Calu3 (cell line): ENCODE results near the gene SLC4A8. TPM values are rescaled to one million over a fixed set of nuclear protein-coding genes. Genes with fewer than 3 reads are reported as not detected.

Experiments used
- BruUV-seq: library from RNA; stranded (reverse); fragments of 400-500 nt; replicated peaks from 2 replicates; lab custom pipeline; 2021; lab: Mats Ljungman, UMichigan
- CTCF ChIA-PET: fragments of 300-600 bp; sonication (Branson Sonifier 250); formaldehyde crosslinking; loops from one replicate; lab custom pipeline; 2022; ENCODE audit warnings: antibody characterized with exemption; lab: Charles Lee
- DNase-seq: peaks from one replicate; pipeline ENCODE4 v3.0.0; 2022
- H3K27ac Mint-ChIP-seq: one replicate; pipeline ENCODE4 v1.8.0; 2022; ENCODE audit warnings: mixed read lengths; ENCODE audit not compliant: unreplicated experiment
- H3K27me3 Mint-ChIP-seq: one replicate; pipeline ENCODE4 v1.8.0; 2022; ENCODE audit warnings: mixed read lengths; ENCODE audit not compliant: unreplicated experiment
- H3K36me3 Mint-ChIP-seq: one replicate; pipeline ENCODE4 v1.8.0; 2022; ENCODE audit warnings: mild to moderate bottlenecking, moderate library complexity, mixed read lengths; ENCODE audit not compliant: insufficient read depth, unreplicated experiment
- H3K4me1 Mint-ChIP-seq: one replicate; pipeline ENCODE4 v1.8.0; 2022; ENCODE audit warnings: mild to moderate bottlenecking, low read depth, mixed read lengths; ENCODE audit not compliant: unreplicated experiment
- H3K4me3 Mint-ChIP-seq: one replicate; pipeline ENCODE4 v1.8.0; 2022; ENCODE audit warnings: mild to moderate bottlenecking, low read depth, moderate library complexity, mixed read lengths; ENCODE audit not compliant: unreplicated experiment
- H3K9me3 Mint-ChIP-seq: one replicate; pipeline ENCODE4 v1.8.0; 2022; ENCODE audit warnings: low read depth, mixed read lengths; ENCODE audit not compliant: unreplicated experiment
- intact Hi-C: fragments of 100-400 bp; cut with micrococcal nuclease; formaldehyde crosslinking; loops from one replicate; pipeline ENCODE4 v1.10.0; 2022; ENCODE audit not compliant: unreplicated experiment
- total RNA-seq: library from RNA; stranded (reverse); gene quantifications from 2 replicates; pipeline ENCODE4 v1.2.3, GENCODE V29; 2022
- TF ChIP-seq, protein P1 (sequence below): fragments of 200-600 bp; IDR thresholded peaks from one replicate; pipeline ENCODE4 v1.8.0; 2022; ENCODE audit warnings: antibody characterized with exemption; ENCODE audit not compliant: unreplicated experiment

SLC4A8 gene
- total RNA-seq, 1 experiment from 2014 or later, result 1.1 TPM

DNA sequence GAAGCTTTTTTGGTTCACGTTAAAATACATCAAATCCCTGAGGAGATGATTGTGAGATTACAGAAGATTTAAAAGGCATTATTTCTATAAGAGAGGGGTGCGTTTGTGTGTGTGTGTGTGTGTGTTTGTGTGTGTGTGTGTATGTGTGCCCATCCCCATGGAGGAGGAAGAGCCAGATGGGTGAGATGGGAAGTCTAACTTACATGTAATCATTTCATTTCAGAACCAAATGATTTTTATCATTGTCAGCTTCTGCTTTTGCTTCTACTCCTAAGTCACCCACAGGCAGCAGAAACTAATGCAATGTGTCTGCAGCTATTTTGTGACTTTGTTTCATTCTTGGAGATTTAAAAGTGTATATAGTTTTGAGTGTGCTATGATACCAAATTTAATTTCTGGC, 68.7 kb downstream of the SLC4A8 start:
- Mint-ChIP-seq H3K9me3 (no peaks in the 10 kb centered on the region), H3K27me3 (peaks cover 24% of the 10 kb centered on the region), H3K36me3 (no peaks in the 10 kb centered on the region), H3K27ac (no peak overlapping the region), H3K4me3 (no peak overlapping the region), H3K4me1 (no peaks in the 10 kb centered on the region)
- CTCF ChIA-PET, result no interaction called here
- intact Hi-C loops, result no loop called here
- BruUV-seq, result no TSS peak
- TF ChIP-seq, protein P1, sequence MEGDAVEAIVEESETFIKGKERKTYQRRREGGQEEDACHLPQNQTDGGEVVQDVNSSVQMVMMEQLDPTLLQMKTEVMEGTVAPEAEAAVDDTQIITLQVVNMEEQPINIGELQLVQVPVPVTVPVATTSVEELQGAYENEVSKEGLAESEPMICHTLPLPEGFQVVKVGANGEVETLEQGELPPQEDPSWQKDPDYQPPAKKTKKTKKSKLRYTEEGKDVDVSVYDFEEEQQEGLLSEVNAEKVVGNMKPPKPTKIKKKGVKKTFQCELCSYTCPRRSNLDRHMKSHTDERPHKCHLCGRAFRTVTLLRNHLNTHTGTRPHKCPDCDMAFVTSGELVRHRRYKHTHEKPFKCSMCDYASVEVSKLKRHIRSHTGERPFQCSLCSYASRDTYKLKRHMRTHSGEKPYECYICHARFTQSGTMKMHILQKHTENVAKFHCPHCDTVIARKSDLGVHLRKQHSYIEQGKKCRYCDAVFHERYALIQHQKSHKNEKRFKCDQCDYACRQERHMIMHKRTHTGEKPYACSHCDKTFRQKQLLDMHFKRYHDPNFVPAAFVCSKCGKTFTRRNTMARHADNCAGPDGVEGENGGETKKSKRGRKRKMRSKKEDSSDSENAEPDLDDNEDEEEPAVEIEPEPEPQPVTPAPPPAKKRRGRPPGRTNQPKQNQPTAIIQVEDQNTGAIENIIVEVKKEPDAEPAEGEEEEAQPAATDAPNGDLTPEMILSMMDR, result no peak
- DNase-seq, result no peak

DNA sequence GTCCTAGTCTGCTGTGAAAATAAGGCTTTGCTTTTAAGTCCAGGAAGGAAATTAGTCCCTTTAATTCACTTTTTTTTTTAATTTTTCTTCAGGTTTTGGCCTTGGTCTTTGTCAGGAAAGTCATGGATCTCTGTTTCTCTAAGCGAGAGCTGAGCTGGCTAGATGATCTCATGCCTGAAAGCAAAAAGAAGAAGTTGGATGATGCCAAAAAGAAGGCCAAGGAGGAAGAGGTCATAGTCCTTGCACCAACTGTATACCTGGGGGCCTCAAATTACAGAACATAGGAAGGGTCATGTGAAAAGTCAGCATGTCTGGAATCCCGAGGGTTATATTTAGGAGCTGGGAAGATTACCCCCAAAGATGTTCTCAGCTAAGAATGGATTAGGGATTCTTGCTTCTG, 72.3 kb downstream of the SLC4A8 start:
- no peak for DNase-seq
- H3K36me3 Mint-ChIP-seq, result no peaks in the 10 kb centered on the region
- CTCF ChIA-PET, result no interaction called here
- no peak overlapping the region for H3K27ac Mint-ChIP-seq
- no peaks in the 10 kb centered on the region for H3K4me1 Mint-ChIP-seq
- no peak overlapping the region for H3K4me3 Mint-ChIP-seq
- BruUV-seq, result no TSS peak
- intact Hi-C loops, result no loop called here
- H3K9me3 Mint-ChIP-seq, result no peaks in the 10 kb centered on the region
- TF ChIP-seq, protein P1, result no peak
- peaks cover 8% of the 10 kb centered on the region for H3K27me3 Mint-ChIP-seq

DNA sequence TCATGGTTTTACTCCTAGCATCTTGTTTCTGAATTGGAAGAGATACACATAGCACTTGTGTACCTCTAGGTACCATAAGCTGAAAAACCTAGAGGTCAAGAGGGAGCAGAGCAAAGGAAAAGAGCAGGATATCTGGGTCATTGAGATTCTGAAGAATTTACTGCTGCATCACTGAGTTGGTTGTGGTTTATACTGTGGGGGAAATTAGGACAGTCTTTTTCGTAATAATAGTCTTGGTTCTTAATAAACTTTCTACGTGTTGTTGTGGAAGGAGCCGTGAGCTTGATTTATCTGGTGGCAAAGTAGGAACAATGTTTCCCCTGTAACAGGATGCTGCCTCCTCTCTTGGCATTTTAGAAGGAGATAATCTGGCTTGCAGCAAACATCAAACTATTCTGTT, 80.2 kb downstream of the SLC4A8 start:
- BruUV-seq, result no TSS peak
- no peak overlapping the region for H3K27ac Mint-ChIP-seq
- DNase-seq, result no peak
- peaks cover 63% of the 10 kb centered on the region for H3K27me3 Mint-ChIP-seq
- H3K36me3 Mint-ChIP-seq, result no peaks in the 10 kb centered on the region
- no peak overlapping the region for H3K4me3 Mint-ChIP-seq
- intact Hi-C loops, result no loop called here
- CTCF ChIA-PET, result no interaction called here
- TF ChIP-seq, protein P1, result no peak
- H3K9me3 Mint-ChIP-seq, result no peaks in the 10 kb centered on the region
- no peaks in the 10 kb centered on the region for H3K4me1 Mint-ChIP-seq

DNA sequence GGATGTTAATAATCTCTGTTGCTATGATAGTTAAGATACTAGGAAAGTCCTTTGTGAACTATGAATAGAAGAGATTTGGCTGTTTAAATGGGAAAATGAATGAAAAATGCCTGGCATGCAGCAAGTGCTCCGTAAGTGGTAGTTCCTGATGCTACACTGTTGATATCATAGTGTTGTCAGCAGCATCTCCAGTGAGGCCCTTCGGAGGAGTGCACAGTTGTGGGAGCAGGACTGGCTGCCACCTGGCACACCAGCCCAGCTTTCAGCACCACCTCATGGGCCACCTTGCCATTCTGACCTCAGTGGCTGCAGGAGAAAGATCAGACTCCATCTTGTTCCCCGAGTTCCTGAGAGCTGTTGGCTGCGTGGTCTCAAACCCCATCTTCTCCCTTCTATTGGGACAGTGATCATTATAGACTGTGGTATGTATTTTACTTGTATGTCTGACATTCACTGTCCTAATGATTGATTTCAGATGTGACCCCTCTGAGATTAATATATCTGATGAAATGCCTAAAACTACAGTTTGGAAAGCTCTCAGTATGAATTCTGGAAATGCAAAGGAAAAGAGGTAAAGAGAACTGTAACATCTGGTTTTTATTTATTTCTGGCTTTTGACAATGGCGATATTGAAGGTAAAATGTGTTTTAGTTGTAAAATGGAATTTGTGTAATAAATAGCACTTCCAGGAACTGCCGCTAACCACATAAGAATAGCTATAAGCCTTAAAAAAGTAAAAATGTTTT, 80.9 kb downstream of the SLC4A8 start:
- H3K27me3 Mint-ChIP-seq, result peaks cover 67% of the 10 kb centered on the region
- TF ChIP-seq, protein P1, result no peak
- DNase-seq, result no peak
- BruUV-seq, result no TSS peak
- no peaks in the 10 kb centered on the region for H3K4me1 Mint-ChIP-seq
- no peaks in the 10 kb centered on the region for H3K9me3 Mint-ChIP-seq
- H3K36me3 Mint-ChIP-seq, result no peaks in the 10 kb centered on the region
- CTCF ChIA-PET, result no interaction called here
- intact Hi-C loops, result no loop called here
- no peak overlapping the region for H3K27ac Mint-ChIP-seq
- no peak overlapping the region for H3K4me3 Mint-ChIP-seq
